WTC11 (cell line): ENCODE measurements around the gene TXNL4A. TPM values are rescaled to one million over a fixed set of nuclear protein-coding genes. Genes with fewer than 3 reads are reported as not detected.

Experiments
- ATAC-seq: fragments of 200-7000 bp; cut with Tn5 transposase; 2 replicates; pipeline ENCODE4 v1.10.0; 2021; ENCODE audit warnings: mild to moderate bottlenecking, moderate library complexity
- CTCF ChIA-PET: fragments of 300-600 bp; sonication (Branson Sonifier 250); formaldehyde crosslinking; loops from one replicate; lab custom pipeline; 2021; ENCODE audit warnings: antibody characterized with exemption; lab: Charles Lee
- POLR2A ChIA-PET: fragments of 350-600 bp; sonication (Branson Sonifier 250); formaldehyde crosslinking; loops from one replicate; lab custom pipeline; 2021; ENCODE audit warnings: antibody characterized with exemption; lab: Charles Lee
- DNase-seq: peaks from one replicate; pipeline ENCODE4 v3.0.0; 2021; ENCODE audit warnings: low spot score
- H3K27ac Mint-ChIP-seq: 2 replicates; pipeline ENCODE4 v1.8.0; 2021; ENCODE audit warnings: mixed read lengths
- H3K27me3 Mint-ChIP-seq: 2 replicates; pipeline ENCODE4 v1.8.0; 2021; ENCODE audit warnings: low read depth, mild to moderate bottlenecking, moderate library complexity, mixed read lengths
- H3K36me3 Mint-ChIP-seq: 2 replicates; pipeline ENCODE4 v1.8.0; 2021; ENCODE audit warnings: mixed read lengths
- H3K4me1 Mint-ChIP-seq: 2 replicates; pipeline ENCODE4 v1.8.0; 2022; ENCODE audit warnings: mixed read lengths
- H3K4me3 Mint-ChIP-seq: 2 replicates; pipeline ENCODE4 v1.8.0; 2021; ENCODE audit warnings: mild to moderate bottlenecking, moderate library complexity, mixed read lengths
- H3K9me3 Mint-ChIP-seq: 2 replicates; pipeline ENCODE4 v1.8.0; 2021; ENCODE audit warnings: mixed read lengths
- AFF4 ChIP-seq: sonication (generic); formaldehyde crosslinking; IDR thresholded peaks from 2 replicates; pipeline ENCODE4 v1.8.1; 2023; ENCODE audit warnings: mild to moderate bottlenecking, missing genetic modification reagents, borderline replicate concordance
- ATF3 ChIP-seq: sonication (generic); formaldehyde crosslinking; conservative IDR thresholded peaks from 2 replicates; pipeline ENCODE4 v1.8.1; 2022; ENCODE audit warnings: mild to moderate bottlenecking, missing genetic modification reagents
- CREB1 ChIP-seq: sonication (generic); formaldehyde crosslinking; IDR thresholded peaks from 2 replicates; pipeline ENCODE4 v1.8.0; 2023; ENCODE audit warnings: mild to moderate bottlenecking, missing genetic modification reagents
- E2F5 ChIP-seq: sonication (generic); formaldehyde crosslinking; IDR thresholded peaks from 2 replicates; pipeline ENCODE4 v1.8.1; 2022; ENCODE audit warnings: mild to moderate bottlenecking, moderate library complexity, missing genetic modification reagents
- FOXJ3 ChIP-seq: sonication (generic); formaldehyde crosslinking; IDR thresholded peaks from 2 replicates; pipeline ENCODE4 v1.9.0; 2021; ENCODE audit warnings: missing genetic modification reagents, mild to moderate bottlenecking, borderline replicate concordance
- MYBL2 ChIP-seq: sonication (generic); formaldehyde crosslinking; IDR thresholded peaks from 2 replicates; pipeline ENCODE4 v1.8.1; 2023; ENCODE audit warnings: mild to moderate bottlenecking, moderate library complexity, missing genetic modification reagents
- NFYB ChIP-seq: sonication (generic); formaldehyde crosslinking; conservative IDR thresholded peaks from 2 replicates; pipeline ENCODE4 v1.8.0; 2022; ENCODE audit warnings: low read depth, missing genetic modification reagents
- PRDM15 ChIP-seq: sonication (generic); formaldehyde crosslinking; IDR thresholded peaks from 2 replicates; pipeline ENCODE4 v1.8.0; 2022; ENCODE audit warnings: missing genetic modification reagents
- PRRX2 ChIP-seq: fragments of 250-450 bp; sonication (Bioruptor Pico); IDR thresholded peaks from 2 replicates; pipeline ENCODE4 v1.8.0; 2021; ENCODE audit warnings: mild to moderate bottlenecking
- STAT6 ChIP-seq: sonication (generic); formaldehyde crosslinking; conservative IDR thresholded peaks from 2 replicates; pipeline ENCODE4 v1.8.1; 2023; ENCODE audit warnings: mild to moderate bottlenecking, low read depth, missing genetic modification reagents, moderate library complexity
- USF1 ChIP-seq: sonication (generic); formaldehyde crosslinking; IDR thresholded peaks from 2 replicates; pipeline ENCODE4 v1.8.0; 2022; ENCODE audit warnings: mild to moderate bottlenecking, missing genetic modification reagents
- USF2 ChIP-seq: sonication (generic); formaldehyde crosslinking; IDR thresholded peaks from 2 replicates; pipeline ENCODE4 v1.8.1; 2023; ENCODE audit warnings: mild to moderate bottlenecking, missing genetic modification reagents, moderate library complexity
- ZBTB43 ChIP-seq: sonication (generic); formaldehyde crosslinking; IDR thresholded peaks from 2 replicates; pipeline ENCODE4 v1.8.1; 2023; ENCODE audit warnings: mild to moderate bottlenecking, missing genetic modification reagents
- ZNF263 ChIP-seq: sonication (generic); formaldehyde crosslinking; IDR thresholded peaks from 2 replicates; pipeline ENCODE4 v1.8.1; 2022; ENCODE audit warnings: low read depth, mild to moderate bottlenecking, moderate library complexity, missing genetic modification reagents
- ZNF671 ChIP-seq: fragments of 250-450 bp; sonication (Bioruptor Pico); IDR thresholded peaks from 2 replicates; pipeline ENCODE4 v1.8.0; 2021; ENCODE audit warnings: mild to moderate bottlenecking
- total RNA-seq: library from RNA; stranded (reverse); gene quantifications from 3 replicates; pipeline ENCODE4 v1.2.3, GENCODE V29; 2021

Gene TXNL4A
- total RNA-seq, 1 experiment from 2014 or later: 157 TPM

- ChIA-PET CTCF (interaction anchor here (1.0 kb wide), 1 partner anchor 17 kb away, joined by 4 read pairs; no protein-coding TSS in a partner anchor), POLR2A (no interaction called here)
- H3K36me3 Mint-ChIP-seq: peaks cover 19% of the 10 kb centered on the region
- no peak overlapping the region for H3K4me3 Mint-ChIP-seq
- DNase-seq (no peak), ATAC-seq (no peak)
- no peak overlapping the region for H3K27ac Mint-ChIP-seq
- TF ChIP-seq USF1 (CRISPR knock-in tag) (no peak), ATF3 (no peak), PRRX2 (CRISPR knock-in tag) (no peak), USF2 (CRISPR knock-in tag) (no peak), FOXJ3 (no peak), NFYB (no peak), AFF4 (CRISPR knock-in tag) (no peak), ZNF671 (CRISPR knock-in tag) (no peak), ZBTB43 (CRISPR knock-in tag) (no peak)
- no peaks in the 10 kb centered on the region for H3K27me3 Mint-ChIP-seq
- H3K9me3 Mint-ChIP-seq: peaks cover 30% of the 10 kb centered on the region
- H3K4me1 Mint-ChIP-seq: peaks cover 8% of the 10 kb centered on the region
Observed at GRCh38 chr18:79935499-79935898, 52.9 kb downstream of the TXNL4A start.

GRCh38 chr18:79935098-79935480 lies 53.3 kb downstream of the TXNL4A start:
- no peak for ATAC-seq
- Mint-ChIP-seq H3K36me3 (peaks cover 23% of the 10 kb centered on the region), H3K4me1 (peaks cover 8% of the 10 kb centered on the region), H3K4me3 (no peak overlapping the region), H3K9me3 (peaks cover 34% of the 10 kb centered on the region), H3K27me3 (no peaks in the 10 kb centered on the region), H3K27ac (no peak overlapping the region)
- ChIA-PET CTCF (interaction anchor here (1.0 to 1.8 kb wide), 2 partner anchors 17 to 27 kb away, joined by 4 to 7 read pairs; no protein-coding TSS in a partner anchor), POLR2A (no interaction called here)
- DNase-seq: no peak
- TF ChIP-seq STAT6: no peak
- TF ChIP-seq AFF4 (CRISPR knock-in tag): no peak
- no peak for TF ChIP-seq E2F5 (CRISPR knock-in tag)
- no peak for TF ChIP-seq MYBL2 (CRISPR knock-in tag)
- TF ChIP-seq PRDM15 (CRISPR knock-in tag): no peak
- no peak for TF ChIP-seq ZNF263 (CRISPR knock-in tag)
- no peak for TF ChIP-seq CREB1 (CRISPR knock-in tag)
